ENCODE data around the gene GRWD1. TPM values are rescaled to one million over a fixed set of nuclear protein-coding genes. Genes with fewer than 3 reads are reported as not detected.

Gene GRWD1
- total and polyA plus RNA-seq, 2 experiments from 2014 or later, result 25.2 to 33.1 TPM

- WGBS (ENCODE audit: low lambda C conversion rate, missing lambda C conversion rate), result 95% methylated on average over 30 of the region's 33 CpGs
- DNase-seq (ENCODE audit: low spot score), result peak; percentile 56
- Histone ChIP-seq H3K9me3 (ENCODE audit: low read depth) (no peaks in the 10 kb centered on the region), H3K27ac (no peak overlapping the region), H3K36me3 (replicated peaks; ENCODE audit: insufficient read depth, low read depth) (no peaks in the 10 kb centered on the region), H3K4me3 (no peak overlapping the region), H3K9me2 (replicated peaks; ENCODE audit: insufficient read depth) (no peaks in the 10 kb centered on the region), H3K4me2 (no peak overlapping the region), H3K79me2 (peaks cover 5% of the 10 kb centered on the region), H2AFZ (no peak overlapping the region), H3K27me3 (no peaks in the 10 kb centered on the region), H4K20me1 (ENCODE audit: insufficient read depth, poor library complexity, severe bottlenecking) (no peaks in the 10 kb centered on the region), H3K4me1 (ENCODE audit: insufficient read depth) (no peaks in the 10 kb centered on the region)
- TF ChIP-seq EZH2phosphoT487 (IDR thresholded peaks at IDR 0.05; ENCODE audit: low read depth, severe bottlenecking, unreplicated experiment), result no peak
- TF ChIP-seq CTCF (IDR thresholded peaks at IDR 0.05; ENCODE audit: poor library complexity), result no peak
- TF ChIP-seq EZH2 (IDR thresholded peaks at IDR 0.05; ENCODE audit: borderline replicate concordance), result no peak
Measured at GRCh38 chr19:48452289-48453190, 6.8 kb downstream of the GRWD1 start.

GRCh38 chr19:48454150-48454730, 8.5 kb downstream of the GRWD1 start:
- H3K36me3 ChIP-seq (replicated peaks; ENCODE audit: insufficient read depth, low read depth), result no peaks in the 10 kb centered on the region
- no peak overlapping the region for H2AFZ ChIP-seq
- H3K27me3 ChIP-seq, result no peaks in the 10 kb centered on the region
- no peak overlapping the region for H3K4me3 ChIP-seq
- no peaks in the 10 kb centered on the region for H3K79me2 ChIP-seq
- H4K20me1 ChIP-seq (ENCODE audit: insufficient read depth, poor library complexity, severe bottlenecking), result no peaks in the 10 kb centered on the region
- no peak for TF ChIP-seq EZH2phosphoT487 (IDR thresholded peaks at IDR 0.05; ENCODE audit: low read depth, severe bottlenecking, unreplicated experiment)
- no peak for TF ChIP-seq EZH2 (IDR thresholded peaks at IDR 0.05; ENCODE audit: borderline replicate concordance)
- TF ChIP-seq CTCF (IDR thresholded peaks at IDR 0.05; ENCODE audit: poor library complexity), result no peak
- H3K4me1 ChIP-seq (ENCODE audit: insufficient read depth), result no peaks in the 10 kb centered on the region
- WGBS (ENCODE audit: low lambda C conversion rate, missing lambda C conversion rate), result 95% methylated on average over 15 of the region's 22 CpGs
- H3K27ac ChIP-seq, result no peak overlapping the region
- H3K9me2 ChIP-seq (replicated peaks; ENCODE audit: insufficient read depth), result no peaks in the 10 kb centered on the region
- DNase-seq (ENCODE audit: low spot score), result no peak
- no peaks in the 10 kb centered on the region for H3K9me3 ChIP-seq (ENCODE audit: low read depth)
- no peak overlapping the region for H3K4me2 ChIP-seq

GRCh38 chr19:48455171-48455907, 9.6 kb downstream of the GRWD1 start, which contains the start of gene KCNJ14:
Gene KCNJ14 (plus strand): TSS chr19:48455574. CDS start chr19:48461725, 6,151 bp downstream.
- H3K4me1 ChIP-seq (ENCODE audit: insufficient read depth), result no peaks in the 10 kb centered on the region
- no peak within 1 kb of the TSS for H3K27ac ChIP-seq
- no peaks in the 10 kb centered on the region for H3K79me2 ChIP-seq
- no peaks in the 10 kb centered on the region for H3K36me3 ChIP-seq (replicated peaks; ENCODE audit: insufficient read depth, low read depth)
- WGBS (ENCODE audit: low lambda C conversion rate, missing lambda C conversion rate), result 96% methylated on average over 15 of the region's 16 CpGs
- no peaks in the 10 kb centered on the region for H3K9me3 ChIP-seq (ENCODE audit: low read depth)
- no peaks in the 10 kb centered on the region for H3K9me2 ChIP-seq (replicated peaks; ENCODE audit: insufficient read depth)
- no peaks in the 10 kb centered on the region for H3K27me3 ChIP-seq
- H2AFZ ChIP-seq, result no peak within 1 kb of the TSS
- no peak within 1 kb of the TSS for H3K4me2 ChIP-seq
- TF ChIP-seq CTCF (IDR thresholded peaks at IDR 0.05; ENCODE audit: poor library complexity) (no peak), EZH2phosphoT487 (IDR thresholded peaks at IDR 0.05; ENCODE audit: low read depth, severe bottlenecking, unreplicated experiment) (no peak), EZH2 (IDR thresholded peaks at IDR 0.05; ENCODE audit: borderline replicate concordance) (no peak)
- no peaks in the 10 kb centered on the region for H4K20me1 ChIP-seq (ENCODE audit: insufficient read depth, poor library complexity, severe bottlenecking)
- DNase-seq (ENCODE audit: low spot score), result no peak
- H3K4me3 ChIP-seq, result no peak within 1 kb of the TSS
